Activated effector memory CD4-positive, alpha-beta T cell treated with anti-CD3 and anti-CD28 coated beads, Interleukin-2, amount 50 U/mL, for 16 hours (primary cell): Measurements from ENCODE around the gene ABCB4.
A peak's percentile ranks its signal among the peaks of the same experiment; 100 is the strongest.

Experiments used
- DNase-seq: peaks from one replicate; pipeline ENCODE4 v3.0.0-alpha.2; 2020

ABCB4 gene

GRCh38 chr7:87416682-87417587, 58.5 kb downstream of the ABCB4 start:
- peak; percentile 80 for DNase-seq

GRCh38 chr7:87414794-87415188, 60.7 kb downstream of the ABCB4 start:
- no peak for DNase-seq

- DNase-seq: no peak
Measured at GRCh38 chr7:87413951-87414793, 61.3 kb downstream of the ABCB4 start.

- DNase-seq: no peak
Measured at GRCh38 chr7:87413029-87413428, 62.5 kb downstream of the ABCB4 start.

- no peak for DNase-seq
Measured at GRCh38 chr7:87411186-87411585, 64.3 kb downstream of the ABCB4 start.

- no peak for DNase-seq
Measured at GRCh38 chr7:87404674-87405073, 70.8 kb downstream of the ABCB4 start.

GRCh38 chr7:87398446-87398845, 77.0 kb downstream of the ABCB4 start:
- DNase-seq: no peak

- no peak for DNase-seq
Measured at GRCh38 chr7:87395442-87396020, 79.9 kb downstream of the ABCB4 start.

- DNase-seq: no peak
Measured at GRCh38 chr7:87391020-87391701, 84.3 kb downstream of the ABCB4 start.

- DNase-seq: no peak
Measured at GRCh38 chr7:87380905-87381304, 94.6 kb downstream of the ABCB4 start.

GRCh38 chr7:87375662-87376435, 99.6 kb downstream of the ABCB4 start:
- DNase-seq: no peak

GRCh38 chr7:87370660-87371180, 104.8 kb downstream of the ABCB4 start:
- DNase-seq: no peak

GRCh38 chr7:87369216-87369615, 106.3 kb downstream of the ABCB4 start:
- peak; percentile 65 for DNase-seq

- no peak for DNase-seq
Measured at GRCh38 chr7:87364246-87364645, 111.2 kb downstream of the ABCB4 start.

GRCh38 chr7:87363342-87363741, 112.1 kb downstream of the ABCB4 start:
- DNase-seq: no peak

GRCh38 chr7:87361320-87361719, 114.2 kb downstream of the ABCB4 start:
- no peak for DNase-seq

GRCh38 chr7:87359366-87359765, 116.1 kb downstream of the ABCB4 start:
- no peak for DNase-seq

GRCh38 chr7:87356448-87356847, 119.0 kb downstream of the ABCB4 start:
- DNase-seq: no peak

GRCh38 chr7:87354749-87355148, 120.7 kb downstream of the ABCB4 start:
- no peak for DNase-seq
